Lung (tissue), 12 donors: Measurements from ENCODE around the gene URM1. TPM values are rescaled to one million over a fixed set of nuclear protein-coding genes. Genes with fewer than 3 reads are reported as not detected.

ENCODE experiments used
- ATAC-seq: fragments of 200-7000 bp; cut with Tn5 transposase; one replicate; pipeline ENCODE4 v1.9.1; 2020; ENCODE audit warnings: moderate number of reproducible peaks; ENCODE audit not compliant: insufficient read depth, low FRiP score
- DNase-seq, 3 donors: peaks; one replicate each; pipeline ENCODE4 v3.0.0-alpha.2; 2013 to 2017
- H3K27ac ChIP-seq, 2 donors: one replicate each; pipeline ENCODE4 v1.5.1; 2013; ENCODE audit warnings: mild to moderate bottlenecking in 2 of 2, moderate library complexity in 2 of 2, control low read depth in 1 of 2, inconsistent platforms in 1 of 2, low read depth in 1 of 2, low read length in 1 of 2
- H3K27me3 ChIP-seq, 3 donors: one replicate each; pipeline ENCODE4 v1.5.1; 2013; ENCODE audit warnings: low read length in 2 of 3; ENCODE audit not compliant: control insufficient read depth in 3 of 3, insufficient read depth in 3 of 3
- H3K36me3 ChIP-seq, 4 donors: one replicate each; pipeline ENCODE4 v1.5.1; 2013; ENCODE audit warnings: low read length in 4 of 4, mild to moderate bottlenecking in 1 of 4, moderate library complexity in 1 of 4; ENCODE audit not compliant: control insufficient read depth in 4 of 4, insufficient read depth in 4 of 4
- H3K4me1 ChIP-seq, 5 donors: one replicate each; pipeline ENCODE4 v1.5.1; 2013; ENCODE audit warnings: low read length in 5 of 5, mild to moderate bottlenecking in 2 of 5, moderate library complexity in 1 of 5; ENCODE audit not compliant: control insufficient read depth in 5 of 5, insufficient read depth in 5 of 5
- H3K4me3 ChIP-seq: one replicate; pipeline ENCODE4 v1.5.1; 2013; ENCODE audit warnings: mild to moderate bottlenecking, control low read depth, moderate library complexity
- H3K9ac ChIP-seq, 2 donors: one replicate each; pipeline ENCODE4 v1.5.1; 2013; ENCODE audit warnings: low read length in 2 of 2, control low read depth in 1 of 2; ENCODE audit not compliant: insufficient read depth in 1 of 2
- H3K9me3 ChIP-seq, 4 donors: one replicate each; pipeline ENCODE4 v1.5.1; 2013; ENCODE audit warnings: low read length in 3 of 4, mild to moderate bottlenecking in 1 of 4, moderate library complexity in 1 of 4; ENCODE audit not compliant: control insufficient read depth in 4 of 4, insufficient read depth in 3 of 4
- WGBS, 2 donors: extraction: QIAGEN DNeasy Blood & Tissue Kit; methylation state at CpG; one replicate each; pipeline ENCODE4 v1.1.7; 2013; 5-methylcytosine and 5-hydroxymethylcytosine counted together
- polyA plus RNA-seq, 2 donors: library from polyadenylated mRNA; stranded (reverse); fragments of 200-250 nt; gene quantifications; one replicate each; pipeline ENCODE4 v1.2.1, GENCODE V29; 2013
- total RNA-seq, 2 donors: library from RNA; depleted of rRNA in 1 of 2; stranded (reverse); fragments of >200 nt in 1 of 2; gene quantifications; one replicate each; pipeline ENCODE4 v1.2.1, GENCODE V29; 2014 to 2021
- TF ChIP-seq, protein P1 (sequence below): IDR thresholded peaks from 2 replicates; pipeline ENCODE4 v1.5.1; 2012; ENCODE audit warnings: mild to moderate bottlenecking; ENCODE audit errors: control extremely low read depth, extremely low read depth
- donor health status: control.
- donor health status: control.
- donor health status: Bipolar disorder and iron deficiency.
- donor health status: healthy.
- donor health status: DM: yes; HTN: yes; CAD: no.

The URM1 gene
- total and polyA plus RNA-seq, 4 donors = 35.1 to 67.2 (median 61.3) TPM

DNA sequence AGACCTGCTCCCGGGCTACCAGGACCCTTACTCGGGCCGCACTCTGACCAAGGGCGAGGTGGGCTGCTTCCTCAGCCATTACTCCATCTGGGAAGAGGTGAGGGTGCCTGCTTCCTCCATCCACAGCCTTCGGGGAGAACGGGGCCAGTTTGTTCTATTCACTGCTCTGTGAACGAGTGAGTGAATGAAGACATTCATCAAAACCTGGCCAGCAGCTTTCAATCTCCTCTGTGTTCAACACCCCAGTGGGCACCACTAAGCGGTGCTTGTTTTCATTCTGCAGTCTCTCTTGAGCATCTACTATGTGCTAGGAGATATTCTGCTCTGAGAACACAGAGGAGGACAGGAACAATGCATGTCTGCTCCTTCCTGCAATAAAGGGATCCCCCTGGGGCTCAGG is 60.0 kb downstream of the URM1 start:
- 91 to 92% methylated on average over 8 of the region's 8 CpGs for WGBS, 2 donors
- TF ChIP-seq, protein P1, sequence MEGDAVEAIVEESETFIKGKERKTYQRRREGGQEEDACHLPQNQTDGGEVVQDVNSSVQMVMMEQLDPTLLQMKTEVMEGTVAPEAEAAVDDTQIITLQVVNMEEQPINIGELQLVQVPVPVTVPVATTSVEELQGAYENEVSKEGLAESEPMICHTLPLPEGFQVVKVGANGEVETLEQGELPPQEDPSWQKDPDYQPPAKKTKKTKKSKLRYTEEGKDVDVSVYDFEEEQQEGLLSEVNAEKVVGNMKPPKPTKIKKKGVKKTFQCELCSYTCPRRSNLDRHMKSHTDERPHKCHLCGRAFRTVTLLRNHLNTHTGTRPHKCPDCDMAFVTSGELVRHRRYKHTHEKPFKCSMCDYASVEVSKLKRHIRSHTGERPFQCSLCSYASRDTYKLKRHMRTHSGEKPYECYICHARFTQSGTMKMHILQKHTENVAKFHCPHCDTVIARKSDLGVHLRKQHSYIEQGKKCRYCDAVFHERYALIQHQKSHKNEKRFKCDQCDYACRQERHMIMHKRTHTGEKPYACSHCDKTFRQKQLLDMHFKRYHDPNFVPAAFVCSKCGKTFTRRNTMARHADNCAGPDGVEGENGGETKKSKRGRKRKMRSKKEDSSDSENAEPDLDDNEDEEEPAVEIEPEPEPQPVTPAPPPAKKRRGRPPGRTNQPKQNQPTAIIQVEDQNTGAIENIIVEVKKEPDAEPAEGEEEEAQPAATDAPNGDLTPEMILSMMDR = no peak
- no peak for DNase-seq
- Histone ChIP-seq H3K9ac (no peak overlapping the region), H3K36me3 (peaks cover 0 to 3% (median 0%) of the 10 kb centered on the region in 4 donors), H3K4me3 (no peak overlapping the region), H3K4me1 (no peaks in the 10 kb centered on the region), H3K27me3 (no peaks in the 10 kb centered on the region), H3K9me3 (no peaks in the 10 kb centered on the region), H3K27ac (no peak overlapping the region)
- ATAC-seq = no peak

DNA sequence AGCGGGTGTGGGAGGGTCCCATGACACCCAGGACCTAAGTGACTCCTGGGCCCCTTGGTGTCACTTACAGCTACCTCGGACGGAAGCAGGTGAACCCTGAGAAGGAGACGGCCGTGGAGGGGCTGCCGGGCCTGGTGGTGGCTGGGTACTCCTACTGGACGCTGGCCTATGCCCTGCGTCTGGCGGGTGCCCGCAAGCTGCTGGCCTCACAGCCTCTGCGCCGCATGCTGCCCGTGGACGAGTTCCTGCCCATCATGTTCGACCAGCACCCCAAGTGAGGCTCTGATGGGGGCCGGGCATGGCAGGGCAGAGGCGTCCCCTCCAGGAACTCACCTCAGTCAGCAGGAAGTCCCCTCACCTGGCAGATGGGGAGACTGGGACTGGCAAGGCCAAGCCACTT is 63.2 kb downstream of the URM1 start:
- H3K4me3 ChIP-seq = no peak overlapping the region
- no peak for DNase-seq
- H3K27ac ChIP-seq = no peak overlapping the region
- no peaks in the 10 kb centered on the region for H3K9me3 ChIP-seq
- no peak overlapping the region for H3K9ac ChIP-seq
- H3K36me3 ChIP-seq = peaks cover 0 to 6% (median 2%) of the 10 kb centered on the region in 4 donors
- no peaks in the 10 kb centered on the region for H3K27me3 ChIP-seq
- H3K4me1 ChIP-seq = peaks cover 0 to 5% (median 3%) of the 10 kb centered on the region in 5 donors
- WGBS, 2 donors = 88 to 97% methylated on average over 17 of the region's 17 CpGs
- ATAC-seq = no peak
- TF ChIP-seq, protein P1 = no peak

GRCh38 chr9:128435611-128436010 is 64.4 kb downstream of the URM1 start:
- H3K9me3 ChIP-seq = no peaks in the 10 kb centered on the region
- H3K36me3 ChIP-seq = peaks cover 0 to 4% (median 2%) of the 10 kb centered on the region in 4 donors
- H3K4me3 ChIP-seq = no peak overlapping the region
- TF ChIP-seq, protein P1 = no peak
- no peak overlapping the region for H3K27ac ChIP-seq
- DNase-seq = no peak
- no peak for ATAC-seq
- no peak overlapping the region for H3K9ac ChIP-seq
- WGBS, 2 donors = 91 to 95% methylated on average over 18 of the region's 18 CpGs
- H3K27me3 ChIP-seq = no peaks in the 10 kb centered on the region
- H3K4me1 ChIP-seq = peaks cover 0 to 5% (median 3%) of the 10 kb centered on the region in 5 donors
